ENCODE data around the gene NEURL4. TPM values are rescaled to one million over a fixed set of nuclear protein-coding genes. Genes with fewer than 3 reads are reported as not detected.

NEURL4 gene
- total and polyA plus RNA-seq, 5 donors from 2014 or later = 0.27 to 39.5 (median 1.1) TPM

DNA sequence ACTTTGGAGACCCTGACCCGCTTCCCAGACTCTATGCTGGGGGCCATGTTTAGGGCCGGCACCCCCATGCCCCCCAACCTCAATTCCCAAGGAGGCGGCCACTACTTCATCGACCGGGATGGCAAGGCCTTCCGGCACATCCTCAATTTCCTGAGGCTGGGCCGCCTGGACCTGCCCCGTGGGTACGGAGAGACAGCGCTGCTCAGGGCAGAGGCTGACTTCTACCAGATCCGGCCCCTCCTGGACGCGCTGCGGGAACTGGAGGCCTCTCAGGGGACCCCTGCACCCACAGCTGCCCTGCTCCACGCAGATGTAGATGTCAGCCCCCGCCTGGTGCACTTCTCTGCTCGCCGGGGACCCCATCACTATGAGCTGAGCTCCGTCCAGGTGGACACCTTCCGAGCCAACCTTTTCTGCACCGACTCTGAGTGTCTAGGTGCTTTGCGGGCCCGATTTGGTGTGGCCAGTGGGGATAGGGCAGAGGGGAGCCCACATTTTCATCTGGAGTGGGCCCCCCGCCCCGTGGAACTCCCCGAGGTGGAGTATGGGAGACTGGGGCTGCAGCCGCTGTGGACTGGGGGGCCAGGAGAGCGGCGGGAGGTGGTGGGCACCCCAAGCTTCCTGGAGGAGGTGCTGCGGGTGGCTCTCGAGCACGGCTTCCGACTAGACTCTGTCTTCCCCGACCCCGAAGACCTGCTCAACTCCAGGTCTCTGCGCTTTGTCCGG is 23.9 kb upstream of the NEURL4 start:
- Mint-ChIP-seq H3K36me3 (peaks cover 3% of the 10 kb centered on the region), H3K4me1 (peaks cover 6 to 53% (median 18%) of the 10 kb centered on the region in 4 donors), H3K27me3 (peaks cover 4% of the 10 kb centered on the region), H3K9me3 (no peaks in the 10 kb centered on the region), H3K4me3 (peak overlapping the region; percentile 86 to 95 (median 88)), H3K27ac (peak overlapping the region; percentile 85 to 94 (median 93))
- no peak for ATAC-seq (ENCODE audit: low read depth in 2 of 2)
- Histone ChIP-seq H3K27ac (ENCODE audit: insufficient read depth, low read length, poor library complexity, severe bottlenecking) (no peak overlapping the region), H3K27me3 (ENCODE audit: control insufficient read depth, insufficient read depth, low read length) (no peaks in the 10 kb centered on the region), H3K9me3 (ENCODE audit: control insufficient read depth in 2 of 2, low read length in 2 of 2) (no peaks in the 10 kb centered on the region), H3K4me3 (ENCODE audit: low read depth, low read length) (no peak overlapping the region), H3K4me1 (ENCODE audit: control insufficient read depth, insufficient read depth, low read length, poor library complexity, severe bottlenecking) (peaks cover 35% of the 10 kb centered on the region), H3K36me3 (ENCODE audit: control insufficient read depth, insufficient read depth, low read length) (peaks cover 5% of the 10 kb centered on the region)
- DNase-seq = no peak

DNA sequence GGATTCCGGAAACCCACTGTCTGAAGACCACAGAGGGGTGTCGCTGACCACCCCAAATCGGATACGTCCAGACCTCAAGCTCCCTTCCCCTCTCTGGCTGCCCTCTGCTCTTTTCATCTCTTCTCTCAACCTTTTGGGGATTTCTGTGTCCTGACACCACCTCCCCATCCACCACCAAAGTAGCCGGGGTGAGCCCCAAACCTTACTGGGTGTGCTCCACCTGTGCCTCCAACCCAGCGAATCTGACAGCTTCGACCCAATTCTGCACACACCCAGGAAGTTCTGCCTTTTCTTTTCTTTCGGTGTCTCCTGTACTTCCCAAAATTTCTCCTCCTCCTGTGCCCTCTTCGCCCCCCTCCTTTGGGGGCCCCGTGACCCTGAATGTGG is 23.4 kb upstream of the NEURL4 start:
- DNase-seq (no peak), ATAC-seq (ENCODE audit: low read depth in 2 of 2) (no peak)
- peaks cover 11% of the 10 kb centered on the region for H3K36me3 ChIP-seq (ENCODE audit: control insufficient read depth, insufficient read depth, low read length)
- H3K4me3 Mint-ChIP-seq = peak overlapping the region; percentile 86 to 95 (median 88)
- no peaks in the 10 kb centered on the region for H3K9me3 ChIP-seq (ENCODE audit: control insufficient read depth in 2 of 2, low read length in 2 of 2)
- peaks cover 6 to 53% (median 18%) of the 10 kb centered on the region in 4 donors for H3K4me1 Mint-ChIP-seq
- H3K9me3 Mint-ChIP-seq = no peaks in the 10 kb centered on the region
- peak overlapping the region; percentile 85 to 94 (median 93) for H3K27ac Mint-ChIP-seq
- peak overlapping the region; percentile 55 for H3K4me3 ChIP-seq (ENCODE audit: low read depth, low read length)
- no peaks in the 10 kb centered on the region for H3K27me3 ChIP-seq (ENCODE audit: control insufficient read depth, insufficient read depth, low read length)
- H3K27ac ChIP-seq (ENCODE audit: insufficient read depth, low read length, poor library complexity, severe bottlenecking) = peak overlapping the region; percentile 80
- H3K36me3 Mint-ChIP-seq = peaks cover 3% of the 10 kb centered on the region
- peaks cover 35% of the 10 kb centered on the region for H3K4me1 ChIP-seq (ENCODE audit: control insufficient read depth, insufficient read depth, low read length, poor library complexity, severe bottlenecking)
- H3K27me3 Mint-ChIP-seq = peaks cover 4% of the 10 kb centered on the region

DNA sequence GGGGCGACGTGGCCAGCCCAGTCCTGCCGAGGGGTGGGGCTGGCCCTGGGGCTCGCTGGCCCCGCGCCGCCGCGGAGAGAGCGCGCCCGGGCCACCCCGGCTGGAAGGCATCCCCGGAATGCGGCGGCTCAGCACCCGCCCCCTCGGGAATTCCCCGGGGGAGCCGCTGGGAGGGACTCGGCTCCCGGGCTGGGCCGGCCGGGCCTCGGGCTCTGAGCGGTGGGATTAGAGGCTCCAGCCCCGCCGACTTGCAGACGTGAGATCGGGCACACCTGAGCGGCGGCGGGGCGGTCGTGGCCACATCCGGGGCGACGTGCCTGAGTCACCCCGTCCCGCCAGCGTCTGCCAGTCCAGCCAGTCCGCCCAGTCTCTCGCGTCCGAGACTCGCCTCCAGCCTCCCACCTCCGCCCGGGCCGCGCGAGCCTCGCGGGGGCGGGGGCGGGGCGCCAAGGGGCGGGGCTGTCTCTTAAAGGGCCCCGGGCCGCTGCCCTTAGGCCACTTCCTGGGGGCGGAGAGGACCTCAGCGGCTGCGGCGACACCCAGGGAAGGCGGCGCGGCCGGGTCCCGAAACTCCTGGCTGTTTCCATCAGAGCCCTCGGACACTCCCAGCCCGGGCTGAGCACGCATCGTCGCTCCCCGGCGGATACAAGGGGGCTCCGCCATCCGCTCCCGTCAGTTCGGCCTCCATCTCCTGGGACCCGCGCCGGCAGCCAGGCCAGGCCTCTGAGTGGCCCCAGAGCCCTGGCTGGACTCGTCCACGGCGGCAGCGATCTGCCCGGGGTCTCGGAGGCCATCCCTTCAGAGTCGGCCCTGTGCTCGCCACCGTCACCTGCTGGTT is 22.7 kb upstream of the NEURL4 start, which contains the start of gene KCTD11:
KCTD11 (plus strand) TSS at position 498 of the 838 bp plus-strand sequence.
- H3K9me3 ChIP-seq (ENCODE audit: control insufficient read depth in 2 of 2, low read length in 2 of 2) = no peaks in the 10 kb centered on the region
- Mint-ChIP-seq H3K4me3 (peak within 1 kb of the TSS; percentile 86 to 95 (median 88)), H3K27ac (peak within 1 kb of the TSS; percentile 85 to 94 (median 93)), H3K36me3 (peaks cover 3% of the 10 kb centered on the region), H3K4me1 (peaks cover 6 to 55% (median 18%) of the 10 kb centered on the region in 4 donors), H3K9me3 (no peaks in the 10 kb centered on the region), H3K27me3 (peaks cover 4% of the 10 kb centered on the region)
- ATAC-seq (ENCODE audit: low read depth in 2 of 2) (peak; percentile 45 to 51), DNase-seq (peak; percentile 66 to 79 (median 75))
- H3K4me1 ChIP-seq (ENCODE audit: control insufficient read depth, insufficient read depth, low read length, poor library complexity, severe bottlenecking) = peaks cover 35% of the 10 kb centered on the region
- H3K36me3 ChIP-seq (ENCODE audit: control insufficient read depth, insufficient read depth, low read length) = peaks cover 17% of the 10 kb centered on the region
- H3K4me3 ChIP-seq (ENCODE audit: low read depth, low read length) = peak within 1 kb of the TSS; percentile 55
- H3K27ac ChIP-seq (ENCODE audit: insufficient read depth, low read length, poor library complexity, severe bottlenecking) = peak within 1 kb of the TSS; percentile 80
- H3K27me3 ChIP-seq (ENCODE audit: control insufficient read depth, insufficient read depth, low read length) = no peaks in the 10 kb centered on the region

DNA sequence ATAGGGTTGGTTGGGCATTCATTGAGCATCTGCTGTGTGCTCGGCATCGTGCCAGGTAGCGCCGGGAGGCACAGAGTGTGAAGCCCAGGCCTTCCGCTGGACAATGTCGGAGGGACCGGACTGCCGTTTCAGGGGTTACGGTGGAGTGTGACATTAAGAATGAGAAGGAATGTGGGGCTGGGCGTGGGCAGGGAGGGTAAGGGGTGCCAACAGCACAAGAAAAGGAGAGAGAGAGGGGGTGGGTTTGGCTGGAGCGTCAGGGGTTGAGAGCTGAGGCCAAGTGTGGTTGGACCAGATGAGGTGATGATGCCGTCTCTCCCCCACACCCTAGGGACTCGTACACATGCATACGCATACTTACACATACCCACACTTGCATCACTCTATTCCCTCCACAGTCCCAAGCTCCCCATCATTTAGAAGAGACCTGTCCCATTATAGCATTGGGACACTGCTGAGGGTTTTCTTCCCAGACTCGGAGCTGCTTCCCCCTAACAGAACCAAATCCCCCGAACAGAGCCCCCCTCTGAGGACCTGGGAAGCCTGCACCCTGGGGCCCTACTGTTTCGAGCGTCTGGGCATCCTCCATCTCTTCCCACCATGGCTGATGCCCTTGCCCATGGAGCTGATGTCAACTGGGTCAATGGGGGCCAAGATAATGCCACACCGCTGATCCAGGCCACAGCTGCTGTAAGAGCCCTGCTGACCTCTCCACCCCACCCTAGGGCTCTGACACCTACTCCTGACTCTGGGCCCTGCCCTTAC is 19.5 kb upstream of the NEURL4 start:
- no peak for DNase-seq
- Histone ChIP-seq H3K9me3 (ENCODE audit: control insufficient read depth in 2 of 2, low read length in 2 of 2) (no peaks in the 10 kb centered on the region), H3K4me1 (ENCODE audit: control insufficient read depth, insufficient read depth, low read length, poor library complexity, severe bottlenecking) (peaks cover 39% of the 10 kb centered on the region), H3K27me3 (ENCODE audit: control insufficient read depth, insufficient read depth, low read length) (no peaks in the 10 kb centered on the region), H3K4me3 (ENCODE audit: low read depth, low read length) (no peak overlapping the region), H3K36me3 (ENCODE audit: control insufficient read depth, insufficient read depth, low read length) (peaks cover 38% of the 10 kb centered on the region), H3K27ac (ENCODE audit: insufficient read depth, low read length, poor library complexity, severe bottlenecking) (no peak overlapping the region)
- H3K9me3 Mint-ChIP-seq = peaks cover 0 to 1% (median 0%) of the 10 kb centered on the region in 7 donors
- peak overlapping the region in 3 of 4 donors; percentile 21 to 86 (median 41) for H3K4me3 Mint-ChIP-seq
- ATAC-seq (ENCODE audit: low read depth in 2 of 2) = no peak
- H3K27me3 Mint-ChIP-seq = no peaks in the 10 kb centered on the region
- H3K36me3 Mint-ChIP-seq = peaks cover 14% of the 10 kb centered on the region
- peak overlapping the region in 2 of 3 donors; percentile 78 to 86 for H3K27ac Mint-ChIP-seq
- peaks cover 15 to 44% (median 22%) of the 10 kb centered on the region in 4 donors for H3K4me1 Mint-ChIP-seq

DNA sequence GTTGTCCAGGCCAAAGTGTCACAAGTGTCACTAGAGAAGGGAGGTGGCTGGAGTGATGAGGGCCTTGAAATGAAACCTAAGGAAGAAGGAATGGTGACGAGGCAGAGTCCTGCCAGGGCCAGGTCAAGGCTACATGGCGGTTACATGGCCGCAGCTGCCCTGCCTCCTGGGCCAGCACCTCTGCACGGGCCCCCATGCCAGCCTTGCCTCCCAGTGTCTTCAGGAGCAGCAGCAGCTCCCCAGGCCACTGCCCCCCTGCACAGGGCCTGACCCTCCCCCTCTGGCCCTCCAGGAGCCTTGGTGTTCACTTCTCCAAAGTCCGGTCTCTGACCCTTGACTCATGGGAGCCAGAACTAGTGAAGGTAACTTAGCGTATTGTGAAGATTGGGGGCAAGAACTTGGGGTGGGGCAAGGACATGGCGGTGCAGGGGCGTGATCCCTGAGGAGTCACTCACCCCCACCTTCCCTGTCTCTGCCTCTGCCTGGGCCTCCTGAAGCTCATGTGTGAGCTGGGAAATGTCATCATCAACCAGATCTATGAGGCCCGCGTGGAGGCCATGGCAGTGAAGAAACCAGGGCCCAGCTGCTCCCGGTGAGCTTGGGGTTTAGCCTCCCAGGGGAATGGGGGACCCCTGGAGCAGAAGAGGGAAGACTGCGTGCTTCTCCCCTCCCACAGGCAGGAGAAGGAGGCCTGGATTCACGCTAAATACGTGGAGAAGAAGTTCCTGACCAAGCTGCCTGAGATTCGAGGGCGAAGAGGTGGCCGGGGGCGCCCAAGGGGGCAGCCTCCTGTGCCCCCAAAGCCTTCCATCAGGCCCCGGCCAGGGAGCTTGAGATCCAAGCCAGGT is 18.7 kb upstream of the NEURL4 start:
- H3K36me3 ChIP-seq (ENCODE audit: control insufficient read depth, insufficient read depth, low read length) = peaks cover 46% of the 10 kb centered on the region
- ATAC-seq (ENCODE audit: low read depth in 2 of 2) (no peak), DNase-seq (no peak)
- Mint-ChIP-seq H3K36me3 (peaks cover 16% of the 10 kb centered on the region), H3K4me3 (peak overlapping the region in 2 of 4 donors; percentile 41 to 48), H3K27ac (peak overlapping the region in 1 of 3 donors; percentile 88), H3K9me3 (peaks cover 0 to 1% (median 0%) of the 10 kb centered on the region in 7 donors), H3K27me3 (no peaks in the 10 kb centered on the region), H3K4me1 (peaks cover 16 to 41% (median 22%) of the 10 kb centered on the region in 4 donors)
- peaks cover 33% of the 10 kb centered on the region for H3K4me1 ChIP-seq (ENCODE audit: control insufficient read depth, insufficient read depth, low read length, poor library complexity, severe bottlenecking)
- no peak overlapping the region for H3K27ac ChIP-seq (ENCODE audit: insufficient read depth, low read length, poor library complexity, severe bottlenecking)
- no peak overlapping the region for H3K4me3 ChIP-seq (ENCODE audit: low read depth, low read length)
- H3K9me3 ChIP-seq (ENCODE audit: control insufficient read depth in 2 of 2, low read length in 2 of 2) = no peaks in the 10 kb centered on the region
- H3K27me3 ChIP-seq (ENCODE audit: control insufficient read depth, insufficient read depth, low read length) = no peaks in the 10 kb centered on the region

DNA sequence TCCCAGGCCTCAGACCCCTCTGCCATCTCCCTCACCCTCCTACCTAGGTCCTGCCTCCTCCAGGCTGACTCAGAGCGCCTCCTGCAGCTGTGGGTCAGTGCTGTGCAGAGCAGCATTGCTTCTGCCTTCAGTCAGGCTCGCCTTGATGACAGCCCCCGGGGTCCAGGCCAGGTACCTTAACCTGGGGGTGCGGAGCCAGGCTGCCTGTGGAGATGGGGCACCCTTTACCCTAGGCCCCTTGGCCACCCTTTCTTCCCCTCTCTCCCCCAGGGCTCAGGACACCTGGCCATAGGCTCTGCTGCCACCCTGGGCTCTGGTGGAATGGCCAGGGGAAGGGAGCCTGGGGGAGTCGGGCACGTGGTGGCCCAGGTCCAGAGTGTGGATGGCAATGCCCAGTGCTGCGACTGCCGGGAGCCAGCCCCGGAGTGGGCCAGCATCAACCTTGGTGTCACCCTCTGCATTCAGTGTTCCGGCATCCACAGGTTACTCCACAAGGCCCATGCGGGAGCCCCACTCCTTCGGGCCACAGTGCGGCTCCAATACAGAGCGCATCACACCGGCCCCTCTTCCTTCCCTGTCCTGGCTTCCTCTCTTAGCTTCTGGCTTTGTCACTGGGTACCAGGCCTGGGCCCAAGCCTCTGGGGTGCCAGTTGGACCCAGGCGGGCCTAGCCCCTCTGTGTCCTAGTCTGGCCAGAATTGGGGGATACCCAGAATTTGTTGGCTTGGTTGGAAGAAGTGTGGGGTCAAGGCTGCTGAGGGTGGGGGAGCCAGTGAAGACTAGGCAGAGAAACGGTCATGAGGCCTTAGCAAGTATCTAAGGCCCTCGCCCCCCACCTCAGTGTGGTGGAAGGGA is 17.9 kb upstream of the NEURL4 start:
- Histone ChIP-seq H3K4me3 (ENCODE audit: low read depth, low read length) (no peak overlapping the region), H3K9me3 (ENCODE audit: control insufficient read depth in 2 of 2, low read length in 2 of 2) (no peaks in the 10 kb centered on the region), H3K36me3 (ENCODE audit: control insufficient read depth, insufficient read depth, low read length) (peaks cover 54% of the 10 kb centered on the region), H3K27ac (ENCODE audit: insufficient read depth, low read length, poor library complexity, severe bottlenecking) (no peak overlapping the region), H3K27me3 (ENCODE audit: control insufficient read depth, insufficient read depth, low read length) (no peaks in the 10 kb centered on the region), H3K4me1 (ENCODE audit: control insufficient read depth, insufficient read depth, low read length, poor library complexity, severe bottlenecking) (peaks cover 24% of the 10 kb centered on the region)
- DNase-seq (no peak), ATAC-seq (ENCODE audit: low read depth in 2 of 2) (no peak)
- Mint-ChIP-seq H3K4me3 (peak overlapping the region in 1 of 4 donors; percentile 48), H3K27me3 (no peaks in the 10 kb centered on the region), H3K4me1 (peaks cover 14 to 37% (median 20%) of the 10 kb centered on the region in 4 donors), H3K27ac (peak overlapping the region in 1 of 3 donors; percentile 88), H3K9me3 (peaks cover 0 to 1% (median 0%) of the 10 kb centered on the region in 7 donors), H3K36me3 (peaks cover 16% of the 10 kb centered on the region)
